Caco-2 (cell line): ENCODE data around the gene CMSS1. TPM values are rescaled to one million over a fixed set of nuclear protein-coding genes. Genes with fewer than 3 reads are reported as not detected.

ENCODE experiments used
- BruUV-seq: library from RNA; stranded (reverse); fragments of 400-500 nt; replicated peaks from 2 replicates; lab custom pipeline; 2021; lab: Mats Ljungman, UMichigan
- CTCF ChIA-PET: fragments of 300-600 bp; sonication (Branson Sonifier 250); formaldehyde crosslinking; loops from one replicate; lab custom pipeline; 2022; ENCODE audit warnings: antibody characterized with exemption; lab: Charles Lee
- POLR2A ChIA-PET: fragments of 300-600 bp; sonication (Branson Sonifier 250); formaldehyde crosslinking; loops from one replicate; lab custom pipeline; 2022; ENCODE audit warnings: antibody characterized with exemption; lab: Charles Lee
- DNase-seq, 2 experiments: peaks; one replicate each; pipeline versions ENCODE4 v3.0.0 to v3.0.0-alpha.2; 2020 to 2022
- H3K27me3 ChIP-seq: replicated peaks from 2 replicates; pipeline ENCODE4 v1.6.0; 2011; ENCODE audit warnings: low read length; ENCODE audit not compliant: control insufficient read depth, insufficient read depth
- H3K36me3 ChIP-seq: 2 replicates; pipeline ENCODE4 v1.5.1; 2011; ENCODE audit warnings: low read length; ENCODE audit not compliant: control insufficient read depth, insufficient read depth
- H3K4me1 ChIP-seq: fragments of 250-450 bp; sonication (Bioruptor Pico); 2 replicates; pipeline ENCODE4 v1.5.1; 2020; ENCODE audit warnings: mild to moderate bottlenecking
- H3K4me3 ChIP-seq: 2 replicates; pipeline ENCODE4 v1.5.1; 2011; ENCODE audit warnings: low read depth, mild to moderate bottlenecking, control low read depth, low read length
- H3K9me3 ChIP-seq: fragments of 250-450 bp; sonication (Bioruptor Pico); 2 replicates; pipeline ENCODE4 v1.5.1; 2020; ENCODE audit warnings: mild to moderate bottlenecking, moderate library complexity
- H3K27ac Mint-ChIP-seq: one replicate; pipeline ENCODE4 v1.8.0; 2022; ENCODE audit warnings: mixed read lengths; ENCODE audit not compliant: unreplicated experiment
- H3K27me3 Mint-ChIP-seq: one replicate; pipeline ENCODE4 v1.8.0; 2022; ENCODE audit warnings: mixed read lengths; ENCODE audit not compliant: insufficient read depth, unreplicated experiment
- H3K36me3 Mint-ChIP-seq: one replicate; pipeline ENCODE4 v1.8.0; 2022; ENCODE audit warnings: mild to moderate bottlenecking, mixed read lengths; ENCODE audit not compliant: insufficient read depth, unreplicated experiment
- H3K4me1 Mint-ChIP-seq: one replicate; pipeline ENCODE4 v1.8.0; 2022; ENCODE audit warnings: low read depth, mixed read lengths; ENCODE audit not compliant: unreplicated experiment
- H3K4me3 Mint-ChIP-seq: one replicate; pipeline ENCODE4 v1.8.0; 2022; ENCODE audit warnings: mild to moderate bottlenecking, moderate library complexity, mixed read lengths; ENCODE audit not compliant: unreplicated experiment
- H3K9me3 Mint-ChIP-seq: one replicate; pipeline ENCODE4 v1.8.0; 2022; ENCODE audit warnings: mixed read lengths; ENCODE audit not compliant: unreplicated experiment
- CTCF ChIP-seq, 2 experiments: fragments of 200-600 bp in 1 of 2; IDR thresholded peaks; 1 replicate in 1 of 2; 2 replicates in 1 of 2; pipeline versions ENCODE4 v1.5.1 to v1.8.0; 2011 to 2022; ENCODE audit warnings: antibody characterized with exemption in 1 of 2, control low read depth in 1 of 2, inconsistent platforms in 1 of 2, low read depth in 1 of 2, low read length in 1 of 2, mild to moderate bottlenecking in 1 of 2, moderate library complexity in 1 of 2; ENCODE audit not compliant: insufficient read depth in 1 of 2, severe bottlenecking in 1 of 2, unreplicated experiment in 1 of 2
- intact Hi-C: fragments of 100-400 bp; cut with micrococcal nuclease; formaldehyde crosslinking; loops from one replicate; pipeline ENCODE4 v1.10.0; 2022; ENCODE audit not compliant: unreplicated experiment
- total RNA-seq: library from RNA; stranded (reverse); gene quantifications from 2 replicates; pipeline ENCODE4 v1.2.3, GENCODE V29; 2022

Gene CMSS1
- total RNA-seq, 1 experiment from 2014 or later = 54.4 TPM

GRCh38 chr3:99900248-99900647 is 82.6 kb downstream of the CMSS1 start:
- peak overlapping the region; percentile 59 for H3K27ac Mint-ChIP-seq
- Histone ChIP-seq H3K4me3 (no peak overlapping the region), H3K27me3 (no peaks in the 10 kb centered on the region), H3K36me3 (no peaks in the 10 kb centered on the region), H3K4me1 (peaks cover 41% of the 10 kb centered on the region), H3K9me3 (no peaks in the 10 kb centered on the region)
- ChIA-PET CTCF (no interaction called here), POLR2A (no interaction called here)
- no peaks in the 10 kb centered on the region for H3K27me3 Mint-ChIP-seq
- peaks cover 36% of the 10 kb centered on the region for H3K4me1 Mint-ChIP-seq
- H3K4me3 Mint-ChIP-seq = no peak overlapping the region
- no peak for TF ChIP-seq CTCF (IDR thresholded peaks at IDR 0.05; ENCODE audit: insufficient read depth in 1 of 2, low read depth in 1 of 2, low read length in 1 of 2, severe bottlenecking in 1 of 2, unreplicated experiment in 1 of 2)
- BruUV-seq = no TSS peak
- H3K36me3 Mint-ChIP-seq = no peaks in the 10 kb centered on the region
- H3K9me3 Mint-ChIP-seq = no peaks in the 10 kb centered on the region
- no peak for DNase-seq
- intact Hi-C loops = no loop called here

- Histone ChIP-seq H3K4me1 (peaks cover 30% of the 10 kb centered on the region), H3K27me3 (no peaks in the 10 kb centered on the region), H3K9me3 (no peaks in the 10 kb centered on the region), H3K36me3 (no peaks in the 10 kb centered on the region), H3K4me3 (no peak overlapping the region)
- Mint-ChIP-seq H3K9me3 (no peaks in the 10 kb centered on the region), H3K27ac (peak overlapping the region; percentile 59), H3K36me3 (no peaks in the 10 kb centered on the region), H3K4me1 (peaks cover 27% of the 10 kb centered on the region), H3K27me3 (no peaks in the 10 kb centered on the region), H3K4me3 (peak overlapping the region; percentile 59)
- intact Hi-C loops = no loop called here
- TF ChIP-seq CTCF (IDR thresholded peaks at IDR 0.05; ENCODE audit: insufficient read depth in 1 of 2, low read depth in 1 of 2, low read length in 1 of 2, severe bottlenecking in 1 of 2, unreplicated experiment in 1 of 2) = no peak
- DNase-seq = peak in 1 of 2 experiments; percentile 9
- POLR2A ChIA-PET = interaction anchor here (0.6 kb wide), 1 partner anchor 397 kb away, joined by 3 read pairs; no protein-coding TSS in a partner anchor
- CTCF ChIA-PET = interaction anchor here (0.5 kb wide), 2 partner anchors 591 to 866 kb away, joined by 4 to 6 read pairs; partner anchors contain the start of gene TMEM45A
- BruUV-seq = no TSS peak
These were observed 83.7 kb downstream of the CMSS1 start for GRCh38 chr3:99901200-99901926.

GRCh38 chr3:99902091-99902490 is 84.4 kb downstream of the CMSS1 start:
- H3K4me3 ChIP-seq = no peak overlapping the region
- Mint-ChIP-seq H3K9me3 (no peaks in the 10 kb centered on the region), H3K27ac (peak overlapping the region; percentile 59), H3K27me3 (no peaks in the 10 kb centered on the region), H3K4me3 (no peak overlapping the region), H3K4me1 (peaks cover 26% of the 10 kb centered on the region), H3K36me3 (no peaks in the 10 kb centered on the region)
- intact Hi-C loops = no loop called here
- H3K9me3 ChIP-seq = no peaks in the 10 kb centered on the region
- H3K27me3 ChIP-seq = no peaks in the 10 kb centered on the region
- no peak for DNase-seq
- ChIA-PET POLR2A (no interaction called here), CTCF (no interaction called here)
- no peaks in the 10 kb centered on the region for H3K36me3 ChIP-seq
- H3K4me1 ChIP-seq = peaks cover 25% of the 10 kb centered on the region
- TSS peak; percentile 12 for BruUV-seq
- TF ChIP-seq CTCF (IDR thresholded peaks at IDR 0.05; ENCODE audit: insufficient read depth in 1 of 2, low read depth in 1 of 2, low read length in 1 of 2, severe bottlenecking in 1 of 2, unreplicated experiment in 1 of 2) = no peak
